ENCODE data around the gene HMCN2. TPM values are rescaled to one million over a fixed set of nuclear protein-coding genes. Genes with fewer than 3 reads are reported as not detected.

HMCN2 gene
- total and polyA plus RNA-seq, 4 donors, result 0.24 to 1.8 (median 0.29) TPM

- 93% methylated on average over 28 of the region's 28 CpGs for WGBS
- H3K9ac ChIP-seq (ENCODE audit: low read depth in 1 of 2, low read length in 2 of 2), result no peak overlapping the region
- no peak overlapping the region for H3K27ac ChIP-seq (ENCODE audit: low read depth in 1 of 2, low read length in 2 of 2)
- TF ChIP-seq YY1 (IDR thresholded peaks at IDR 0.05), result no peak
- TF ChIP-seq NR2F2 (IDR thresholded peaks at IDR 0.05), result no peak
- TF ChIP-seq FOXA2 (IDR thresholded peaks at IDR 0.05), result no peak
- no peak for TF ChIP-seq HNF4A (conservative IDR thresholded peaks at IDR 0.05)
- TF ChIP-seq MAX (IDR thresholded peaks at IDR 0.05), result no peak
- TF ChIP-seq FOXA1 (IDR thresholded peaks at IDR 0.05), result no peak
- no peak for TF ChIP-seq EGR1 (IDR thresholded peaks at IDR 0.05; ENCODE audit: low read depth in 2 of 2)
- no peak for TF ChIP-seq REST (IDR thresholded peaks at IDR 0.05)
- no peak for TF ChIP-seq SP1 (IDR thresholded peaks at IDR 0.05)
- no peak for TF ChIP-seq ATF3 (IDR thresholded peaks at IDR 0.05)
- no peak for TF ChIP-seq CTCF (IDR thresholded peaks at IDR 0.05; ENCODE audit: low read depth, low read length, missing input control)
- no peak for TF ChIP-seq HNF4G (IDR thresholded peaks at IDR 0.05)
- TF ChIP-seq GABPA (IDR thresholded peaks at IDR 0.05 in 1 of 2, conservative IDR thresholded peaks at IDR 0.05 in 1 of 2), result no peak
- TF ChIP-seq ZBTB33 (IDR thresholded peaks at IDR 0.05), result no peak
- TF ChIP-seq JUND (IDR thresholded peaks at IDR 0.05), result no peak
- no peak for TF ChIP-seq RXRA (IDR thresholded peaks at IDR 0.05)
- H3K36me3 ChIP-seq (ENCODE audit: control insufficient read depth in 4 of 4, insufficient read depth in 3 of 4, low read depth in 1 of 4, low read length in 3 of 4), result no peaks in the 10 kb centered on the region
- H3K9me3 ChIP-seq (ENCODE audit: control insufficient read depth in 4 of 4, low read length in 3 of 4), result no peaks in the 10 kb centered on the region
- no peaks in the 10 kb centered on the region for H3K27me3 ChIP-seq (ENCODE audit: control insufficient read depth in 4 of 4, insufficient read depth in 4 of 4, low read length in 3 of 4)
- H3K4me1 ChIP-seq (ENCODE audit: control insufficient read depth in 4 of 4, insufficient read depth in 4 of 4, low read length in 3 of 4), result peaks cover 0 to 4% (median under 1%) of the 10 kb centered on the region in 4 donors
- H3K4me3 ChIP-seq (ENCODE audit: low read depth in 1 of 3, low read length in 3 of 3), result no peak overlapping the region
- no peak for DNase-seq (ENCODE audit: low spot score)
Measured at GRCh38 chr9:130402645-130403440, 137.3 kb downstream of the HMCN2 start.

Measured in liver (tissue), 9 donors.